Liver (tissue), 9 donors: ENCODE measurements around the gene CRYZL1. TPM values are rescaled to one million over a fixed set of nuclear protein-coding genes. Genes with fewer than 3 reads are reported as not detected.

ENCODE experiments used
- DNase-seq: peaks from one replicate; pipeline ENCODE4 v3.0.0-alpha.2; 2017; ENCODE audit warnings: low spot score
- H3K27ac ChIP-seq, 2 donors: one replicate each; pipeline ENCODE4 v1.7.0; 2013; ENCODE audit warnings: inconsistent platforms in 2 of 2, low read length in 2 of 2, control low read depth in 1 of 2, low read depth in 1 of 2, mild to moderate bottlenecking in 1 of 2
- H3K27me3 ChIP-seq, 4 donors: one replicate each; pipeline versions ENCODE4 v1.6.1 to v1.7.0; 2013; ENCODE audit warnings: low read length in 3 of 4, inconsistent platforms in 1 of 4, mild to moderate bottlenecking in 1 of 4, moderate library complexity in 1 of 4; ENCODE audit not compliant: control insufficient read depth in 4 of 4, insufficient read depth in 4 of 4
- H3K36me3 ChIP-seq, 4 donors: one replicate each; pipeline versions ENCODE4 v1.6.1 to v1.7.0; 2013; ENCODE audit warnings: low read length in 3 of 4, mild to moderate bottlenecking in 3 of 4, low read depth in 1 of 4, moderate library complexity in 1 of 4; ENCODE audit not compliant: control insufficient read depth in 4 of 4, insufficient read depth in 3 of 4
- H3K4me1 ChIP-seq, 4 donors: one replicate each; pipeline versions ENCODE4 v1.6.1 to v1.7.0; 2013; ENCODE audit warnings: low read length in 3 of 4, mild to moderate bottlenecking in 3 of 4, moderate library complexity in 1 of 4; ENCODE audit not compliant: control insufficient read depth in 4 of 4, insufficient read depth in 4 of 4
- H3K4me3 ChIP-seq, 3 donors: one replicate each; pipeline versions ENCODE4 v1.6.1 to v1.7.0; 2013; ENCODE audit warnings: low read length in 3 of 3, control low read depth in 1 of 3, low read depth in 1 of 3, mild to moderate bottlenecking in 1 of 3
- H3K9ac ChIP-seq, 2 donors: one replicate each; pipeline ENCODE4 v1.7.0; 2013; ENCODE audit warnings: low read length in 2 of 2, mild to moderate bottlenecking in 2 of 2, moderate library complexity in 2 of 2, control low read depth in 1 of 2, low read depth in 1 of 2
- H3K9me3 ChIP-seq, 4 donors: one replicate each; pipeline versions ENCODE4 v1.6.1 to v1.7.0; 2013; ENCODE audit warnings: low read length in 3 of 4; ENCODE audit not compliant: control insufficient read depth in 4 of 4
- ATF3 ChIP-seq: IDR thresholded peaks from 2 replicates; pipeline ENCODE4 v1.6.1; 2016; ENCODE audit warnings: antibody characterized with exemption
- EGR1 ChIP-seq, 2 donors: IDR thresholded peaks; 2 replicates each; pipeline ENCODE4 v1.6.1; 2016 to 2018; ENCODE audit warnings: antibody characterized with exemption in 2 of 2, low read depth in 2 of 2
- FOXA1 ChIP-seq: IDR thresholded peaks from 2 replicates; pipeline ENCODE4 v1.6.1; 2016; ENCODE audit warnings: antibody characterized with exemption
- FOXA2 ChIP-seq: IDR thresholded peaks from 2 replicates; pipeline ENCODE4 v1.6.1; 2016; ENCODE audit warnings: antibody characterized with exemption
- GABPA ChIP-seq, 2 donors: IDR thresholded peaks in 1 of 2; conservative IDR thresholded peaks in 1 of 2; 2 replicates each; pipeline ENCODE4 v1.6.1; 2016; ENCODE audit warnings: antibody characterized with exemption in 2 of 2, mild to moderate bottlenecking in 1 of 2, moderate library complexity in 1 of 2
- HNF4A ChIP-seq, 2 donors: conservative IDR thresholded peaks; 2 replicates each; pipeline ENCODE4 v1.6.1; 2016; ENCODE audit warnings: antibody characterized with exemption in 2 of 2, mild to moderate bottlenecking in 2 of 2
- HNF4G ChIP-seq: IDR thresholded peaks from 2 replicates; pipeline ENCODE4 v1.6.1; 2016; ENCODE audit warnings: antibody characterized with exemption
- JUND ChIP-seq, 2 donors: IDR thresholded peaks; 2 replicates each; pipeline ENCODE4 v1.6.1; 2016; ENCODE audit warnings: antibody characterized with exemption in 2 of 2
- MAX ChIP-seq: IDR thresholded peaks from 2 replicates; pipeline ENCODE4 v1.6.1; 2016; ENCODE audit warnings: antibody characterized with exemption
- NR2F2 ChIP-seq: IDR thresholded peaks from 2 replicates; pipeline ENCODE4 v1.6.1; 2016; ENCODE audit warnings: antibody characterized with exemption
- RAD21 ChIP-seq, 2 donors: IDR thresholded peaks; 2 replicates each; pipeline ENCODE4 v1.6.1; 2016; ENCODE audit warnings: antibody characterized with exemption in 2 of 2, mild to moderate bottlenecking in 2 of 2
- RXRA ChIP-seq, 2 donors: IDR thresholded peaks; 2 replicates each; pipeline ENCODE4 v1.6.1; 2017 to 2018; ENCODE audit warnings: antibody characterized with exemption in 2 of 2, mild to moderate bottlenecking in 1 of 2
- TAF1 ChIP-seq: conservative IDR thresholded peaks from 2 replicates; pipeline ENCODE4 v1.6.1; 2016; ENCODE audit warnings: antibody characterized with exemption, mild to moderate bottlenecking
- YY1 ChIP-seq: IDR thresholded peaks from 2 replicates; pipeline ENCODE4 v1.6.1; 2016; ENCODE audit warnings: antibody characterized with exemption, mild to moderate bottlenecking
- WGBS: extraction: QIAGEN DNeasy Blood & Tissue Kit; methylation state at CpG from one replicate; pipeline ENCODE4 v1.1.7; 2013; 5-methylcytosine and 5-hydroxymethylcytosine counted together
- polyA plus RNA-seq, 2 donors: library from polyadenylated mRNA; stranded (reverse) in 1 of 2; unstranded in 1 of 2; fragments of 200-250 nt in 1 of 2; fragments of >200 nt in 1 of 2; fragmentation: Nextera tagmentation in 1 of 2; extraction: Ambion mirVana in 1 of 2; gene quantifications; one replicate each; pipeline versions ENCODE4 v1.2.1 to v1.2.3, GENCODE V29; 2013 to 2015
- total RNA-seq, 2 donors: library from RNA; depleted of rRNA; stranded (reverse); fragments of >200 nt; gene quantifications; one replicate each; pipeline ENCODE4 v1.2.3, GENCODE V29; 2014
- TF ChIP-seq, protein P1 (sequence below): IDR thresholded peaks from 2 replicates; pipeline ENCODE4 v1.6.1; 2016; ENCODE audit warnings: antibody characterized with exemption
- TF ChIP-seq, protein P2 (sequence below): IDR thresholded peaks from 2 replicates; pipeline ENCODE4 v1.6.1; 2016; ENCODE audit warnings: antibody characterized with exemption, mild to moderate bottlenecking
- TF ChIP-seq, protein P3 (sequence below): fragments of 150-350 bp; IDR thresholded peaks from 2 replicates; pipeline ENCODE4 v1.5.1; 2017; ENCODE audit warnings: improper control_type of control experiment, low read depth, low read length; ENCODE audit not compliant: missing input control
- donor health status: healthy.
- donor health status: healthy.
- donor health status: healthy.
- donor health status: healthy.
- donor health status: healthy.

CRYZL1 gene
- total and polyA plus RNA-seq, 4 donors, result 6.8 to 18.1 (median 11.5) TPM

GRCh38 chr21:33688353-33688752 is 46.8 kb upstream of the CRYZL1 start:
- Histone ChIP-seq H3K4me1 (peaks cover 4 to 36% (median 14%) of the 10 kb centered on the region in 4 donors), H3K27ac (no peak overlapping the region), H3K27me3 (no peaks in the 10 kb centered on the region), H3K4me3 (no peak overlapping the region), H3K9ac (no peak overlapping the region), H3K9me3 (no peaks in the 10 kb centered on the region), H3K36me3 (no peaks in the 10 kb centered on the region)
- DNase-seq, result no peak
- TF ChIP-seq TAF1 (no peak), EGR1 (IDR thresholded peaks at IDR 0.05; ENCODE audit: low read depth in 2 of 2) (no peak), MAX (no peak), FOXA1 (no peak), GABPA (IDR thresholded peaks at IDR 0.05 in 1 of 2, conservative IDR thresholded peaks at IDR 0.05 in 1 of 2) (no peak), JUND (IDR thresholded peaks at IDR 0.05) (no peak), HNF4G (no peak), YY1 (no peak), RAD21 (IDR thresholded peaks at IDR 0.05) (no peak), FOXA2 (no peak), ATF3 (no peak), RXRA (IDR thresholded peaks at IDR 0.05) (no peak), HNF4A (conservative IDR thresholded peaks at IDR 0.05) (no peak), NR2F2 (no peak)
- TF ChIP-seq, protein P1, sequence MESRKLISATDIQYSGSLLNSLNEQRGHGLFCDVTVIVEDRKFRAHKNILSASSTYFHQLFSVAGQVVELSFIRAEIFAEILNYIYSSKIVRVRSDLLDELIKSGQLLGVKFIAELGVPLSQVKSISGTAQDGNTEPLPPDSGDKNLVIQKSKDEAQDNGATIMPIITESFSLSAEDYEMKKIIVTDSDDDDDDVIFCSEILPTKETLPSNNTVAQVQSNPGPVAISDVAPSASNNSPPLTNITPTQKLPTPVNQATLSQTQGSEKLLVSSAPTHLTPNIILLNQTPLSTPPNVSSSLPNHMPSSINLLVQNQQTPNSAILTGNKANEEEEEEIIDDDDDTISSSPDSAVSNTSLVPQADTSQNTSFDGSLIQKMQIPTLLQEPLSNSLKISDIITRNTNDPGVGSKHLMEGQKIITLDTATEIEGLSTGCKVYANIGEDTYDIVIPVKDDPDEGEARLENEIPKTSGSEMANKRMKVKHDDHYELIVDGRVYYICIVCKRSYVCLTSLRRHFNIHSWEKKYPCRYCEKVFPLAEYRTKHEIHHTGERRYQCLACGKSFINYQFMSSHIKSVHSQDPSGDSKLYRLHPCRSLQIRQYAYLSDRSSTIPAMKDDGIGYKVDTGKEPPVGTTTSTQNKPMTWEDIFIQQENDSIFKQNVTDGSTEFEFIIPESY, result no peak
- TF ChIP-seq, protein P2, sequence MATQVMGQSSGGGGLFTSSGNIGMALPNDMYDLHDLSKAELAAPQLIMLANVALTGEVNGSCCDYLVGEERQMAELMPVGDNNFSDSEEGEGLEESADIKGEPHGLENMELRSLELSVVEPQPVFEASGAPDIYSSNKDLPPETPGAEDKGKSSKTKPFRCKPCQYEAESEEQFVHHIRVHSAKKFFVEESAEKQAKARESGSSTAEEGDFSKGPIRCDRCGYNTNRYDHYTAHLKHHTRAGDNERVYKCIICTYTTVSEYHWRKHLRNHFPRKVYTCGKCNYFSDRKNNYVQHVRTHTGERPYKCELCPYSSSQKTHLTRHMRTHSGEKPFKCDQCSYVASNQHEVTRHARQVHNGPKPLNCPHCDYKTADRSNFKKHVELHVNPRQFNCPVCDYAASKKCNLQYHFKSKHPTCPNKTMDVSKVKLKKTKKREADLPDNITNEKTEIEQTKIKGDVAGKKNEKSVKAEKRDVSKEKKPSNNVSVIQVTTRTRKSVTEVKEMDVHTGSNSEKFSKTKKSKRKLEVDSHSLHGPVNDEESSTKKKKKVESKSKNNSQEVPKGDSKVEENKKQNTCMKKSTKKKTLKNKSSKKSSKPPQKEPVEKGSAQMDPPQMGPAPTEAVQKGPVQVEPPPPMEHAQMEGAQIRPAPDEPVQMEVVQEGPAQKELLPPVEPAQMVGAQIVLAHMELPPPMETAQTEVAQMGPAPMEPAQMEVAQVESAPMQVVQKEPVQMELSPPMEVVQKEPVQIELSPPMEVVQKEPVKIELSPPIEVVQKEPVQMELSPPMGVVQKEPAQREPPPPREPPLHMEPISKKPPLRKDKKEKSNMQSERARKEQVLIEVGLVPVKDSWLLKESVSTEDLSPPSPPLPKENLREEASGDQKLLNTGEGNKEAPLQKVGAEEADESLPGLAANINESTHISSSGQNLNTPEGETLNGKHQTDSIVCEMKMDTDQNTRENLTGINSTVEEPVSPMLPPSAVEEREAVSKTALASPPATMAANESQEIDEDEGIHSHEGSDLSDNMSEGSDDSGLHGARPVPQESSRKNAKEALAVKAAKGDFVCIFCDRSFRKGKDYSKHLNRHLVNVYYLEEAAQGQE, result no peak
- TF ChIP-seq, protein P3, sequence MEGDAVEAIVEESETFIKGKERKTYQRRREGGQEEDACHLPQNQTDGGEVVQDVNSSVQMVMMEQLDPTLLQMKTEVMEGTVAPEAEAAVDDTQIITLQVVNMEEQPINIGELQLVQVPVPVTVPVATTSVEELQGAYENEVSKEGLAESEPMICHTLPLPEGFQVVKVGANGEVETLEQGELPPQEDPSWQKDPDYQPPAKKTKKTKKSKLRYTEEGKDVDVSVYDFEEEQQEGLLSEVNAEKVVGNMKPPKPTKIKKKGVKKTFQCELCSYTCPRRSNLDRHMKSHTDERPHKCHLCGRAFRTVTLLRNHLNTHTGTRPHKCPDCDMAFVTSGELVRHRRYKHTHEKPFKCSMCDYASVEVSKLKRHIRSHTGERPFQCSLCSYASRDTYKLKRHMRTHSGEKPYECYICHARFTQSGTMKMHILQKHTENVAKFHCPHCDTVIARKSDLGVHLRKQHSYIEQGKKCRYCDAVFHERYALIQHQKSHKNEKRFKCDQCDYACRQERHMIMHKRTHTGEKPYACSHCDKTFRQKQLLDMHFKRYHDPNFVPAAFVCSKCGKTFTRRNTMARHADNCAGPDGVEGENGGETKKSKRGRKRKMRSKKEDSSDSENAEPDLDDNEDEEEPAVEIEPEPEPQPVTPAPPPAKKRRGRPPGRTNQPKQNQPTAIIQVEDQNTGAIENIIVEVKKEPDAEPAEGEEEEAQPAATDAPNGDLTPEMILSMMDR, result no peak
- 80% methylated on average over 1 of the region's 1 CpG for WGBS

GRCh38 chr21:33687634-33688033 is 46.1 kb upstream of the CRYZL1 start:
- Histone ChIP-seq H3K4me1 (peaks cover 4 to 38% (median 15%) of the 10 kb centered on the region in 4 donors), H3K27me3 (no peaks in the 10 kb centered on the region), H3K9ac (no peak overlapping the region), H3K36me3 (no peaks in the 10 kb centered on the region), H3K27ac (no peak overlapping the region), H3K4me3 (no peak overlapping the region), H3K9me3 (no peaks in the 10 kb centered on the region)
- DNase-seq, result no peak
- WGBS, result 49% methylated on average over 3 of the region's 3 CpGs
- TF ChIP-seq RXRA (IDR thresholded peaks at IDR 0.05), result no peak
- TF ChIP-seq, protein P3, result no peak
- no peak for TF ChIP-seq FOXA2
- no peak for TF ChIP-seq JUND (IDR thresholded peaks at IDR 0.05)
- TF ChIP-seq FOXA1, result no peak
- no peak for TF ChIP-seq EGR1 (IDR thresholded peaks at IDR 0.05; ENCODE audit: low read depth in 2 of 2)
- TF ChIP-seq ATF3, result no peak
- no peak for TF ChIP-seq YY1
- TF ChIP-seq, protein P1, result no peak
- no peak for TF ChIP-seq NR2F2
